Ishikawa (cell line): ENCODE data around the gene TFPI2.

Experiments
- CEBPB ChIP-seq: IDR thresholded peaks from 2 replicates; pipeline ENCODE4 v1.6.1; 2012
- EGR1 ChIP-seq: IDR thresholded peaks from 2 replicates; pipeline ENCODE4 v1.6.1; 2012
- NFIC ChIP-seq: IDR thresholded peaks from 2 replicates; pipeline ENCODE4 v1.6.1; 2012
- TEAD4 ChIP-seq: IDR thresholded peaks from 2 replicates; pipeline ENCODE4 v1.6.1; 2012
- TF ChIP-seq, protein P1 (sequence below): IDR thresholded peaks from 2 replicates; pipeline ENCODE4 v1.6.1; 2012; ENCODE audit warnings: low read depth, mild to moderate bottlenecking

GRCh38 chr7:93931655-93932054, 41.1 kb upstream of the TFPI2 start:
- TF ChIP-seq TEAD4: no peak
- no peak for TF ChIP-seq EGR1
- no peak for TF ChIP-seq NFIC
- TF ChIP-seq CEBPB: no peak
- TF ChIP-seq, protein P1, sequence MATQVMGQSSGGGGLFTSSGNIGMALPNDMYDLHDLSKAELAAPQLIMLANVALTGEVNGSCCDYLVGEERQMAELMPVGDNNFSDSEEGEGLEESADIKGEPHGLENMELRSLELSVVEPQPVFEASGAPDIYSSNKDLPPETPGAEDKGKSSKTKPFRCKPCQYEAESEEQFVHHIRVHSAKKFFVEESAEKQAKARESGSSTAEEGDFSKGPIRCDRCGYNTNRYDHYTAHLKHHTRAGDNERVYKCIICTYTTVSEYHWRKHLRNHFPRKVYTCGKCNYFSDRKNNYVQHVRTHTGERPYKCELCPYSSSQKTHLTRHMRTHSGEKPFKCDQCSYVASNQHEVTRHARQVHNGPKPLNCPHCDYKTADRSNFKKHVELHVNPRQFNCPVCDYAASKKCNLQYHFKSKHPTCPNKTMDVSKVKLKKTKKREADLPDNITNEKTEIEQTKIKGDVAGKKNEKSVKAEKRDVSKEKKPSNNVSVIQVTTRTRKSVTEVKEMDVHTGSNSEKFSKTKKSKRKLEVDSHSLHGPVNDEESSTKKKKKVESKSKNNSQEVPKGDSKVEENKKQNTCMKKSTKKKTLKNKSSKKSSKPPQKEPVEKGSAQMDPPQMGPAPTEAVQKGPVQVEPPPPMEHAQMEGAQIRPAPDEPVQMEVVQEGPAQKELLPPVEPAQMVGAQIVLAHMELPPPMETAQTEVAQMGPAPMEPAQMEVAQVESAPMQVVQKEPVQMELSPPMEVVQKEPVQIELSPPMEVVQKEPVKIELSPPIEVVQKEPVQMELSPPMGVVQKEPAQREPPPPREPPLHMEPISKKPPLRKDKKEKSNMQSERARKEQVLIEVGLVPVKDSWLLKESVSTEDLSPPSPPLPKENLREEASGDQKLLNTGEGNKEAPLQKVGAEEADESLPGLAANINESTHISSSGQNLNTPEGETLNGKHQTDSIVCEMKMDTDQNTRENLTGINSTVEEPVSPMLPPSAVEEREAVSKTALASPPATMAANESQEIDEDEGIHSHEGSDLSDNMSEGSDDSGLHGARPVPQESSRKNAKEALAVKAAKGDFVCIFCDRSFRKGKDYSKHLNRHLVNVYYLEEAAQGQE: no peak
